Panc1 (cell line): ENCODE data around the gene TRIM62. TPM values are rescaled to one million over a fixed set of nuclear protein-coding genes. Genes with fewer than 3 reads are reported as not detected.

ENCODE experiments used
- ATAC-seq: fragments of 200-7000 bp; cut with Tn5 transposase; 2 replicates; pipeline ENCODE4 v1.9.1; 2020; ENCODE audit warnings: mild to moderate bottlenecking, moderate library complexity
- BruUV-seq: library from RNA; stranded (reverse); fragments of 400-500 nt; replicated peaks from 2 replicates; lab custom pipeline; 2021; lab: Mats Ljungman, UMichigan
- CTCF ChIA-PET: fragments of 300-600 bp; sonication (Branson Sonifier 250); formaldehyde crosslinking; loops from one replicate; lab custom pipeline; 2022; ENCODE audit warnings: antibody characterized with exemption; lab: Charles Lee
- POLR2A ChIA-PET: fragments of 300-600 bp; sonication (Branson Sonifier 250); formaldehyde crosslinking; loops from one replicate; lab custom pipeline; 2022; ENCODE audit warnings: antibody characterized with exemption; lab: Charles Lee
- DNase-seq: peaks from one replicate; pipeline ENCODE4 v3.0.0-alpha.2; 2010; ENCODE audit warnings: low read depth, low spot score
- H3K27ac ChIP-seq: 2 replicates; pipeline ENCODE4 v1.5.1; 2011; ENCODE audit warnings: mild to moderate bottlenecking, low read length, inconsistent platforms
- H3K27me3 ChIP-seq: fragments of 200-500 bp; sonication (Bioruptor generic); 2 replicates; pipeline ENCODE4 v1.6.0; 2014; ENCODE audit warnings: low read length, inconsistent platforms; ENCODE audit not compliant: control insufficient read depth, insufficient read depth
- H3K36me3 ChIP-seq: fragments of 200-500 bp; sonication (Bioruptor generic); 2 replicates; pipeline ENCODE4 v1.5.1; 2014; ENCODE audit warnings: inconsistent platforms, mild to moderate bottlenecking, low read length, moderate library complexity; ENCODE audit not compliant: control insufficient read depth, insufficient read depth
- H3K4me1 ChIP-seq: 2 replicates; pipeline ENCODE4 v1.5.1; 2011; ENCODE audit warnings: inconsistent platforms, mild to moderate bottlenecking, low read length, moderate library complexity; ENCODE audit not compliant: control insufficient read depth, insufficient read depth
- H3K4me3 ChIP-seq, 2 experiments: 2 replicates each; pipeline ENCODE4 v1.5.1; 2011 to 2012; ENCODE audit warnings: low read depth in 2 of 2, low read length in 2 of 2, mild to moderate bottlenecking in 2 of 2, inconsistent platforms in 1 of 2, moderate library complexity in 1 of 2
- H3K9me3 ChIP-seq: fragments of 200-500 bp; sonication (Bioruptor generic); 2 replicates; pipeline ENCODE4 v1.5.1; 2014; ENCODE audit warnings: low read depth, mild to moderate bottlenecking, inconsistent platforms, low read length, moderate library complexity; ENCODE audit not compliant: control insufficient read depth, insufficient read depth
- CTCF ChIP-seq: fragments of 450-650 bp; IDR thresholded peaks from 2 replicates; pipeline ENCODE4 v1.5.1; 2017; ENCODE audit warnings: mild to moderate bottlenecking
- POLR2AphosphoS5 ChIP-seq: IDR thresholded peaks from 2 replicates; pipeline ENCODE4 v1.6.1; 2012; ENCODE audit warnings: mild to moderate bottlenecking, low read depth, low read length, moderate library complexity
- REST ChIP-seq, 2 experiments: IDR thresholded peaks; 2 replicates each; pipeline ENCODE4 v1.6.1; 2011 to 2012; ENCODE audit warnings: low read depth in 2 of 2, control low read depth in 1 of 2, low read length in 1 of 2, mild to moderate bottlenecking in 1 of 2, moderate library complexity in 1 of 2; ENCODE audit not compliant: insufficient read depth in 1 of 2
- SIN3A ChIP-seq: IDR thresholded peaks from 2 replicates; pipeline ENCODE4 v1.6.1; 2012; ENCODE audit warnings: low read depth, mild to moderate bottlenecking, low read length, moderate library complexity, borderline replicate concordance; ENCODE audit not compliant: insufficient read depth
- TCF7L2 ChIP-seq: IDR thresholded peaks from 2 replicates; pipeline ENCODE4 v1.6.1; 2011; ENCODE audit warnings: mild to moderate bottlenecking, low read depth, low read length, inconsistent platforms
- in situ Hi-C: cut with HindIII; loops from 2 replicates; pipeline ENCODE4 v1.10.0; 2016; ENCODE audit warnings: low sequenced_read_pairs, low pct_unique_long_range_greater_than_20kb
- intact Hi-C: fragments of 100-400 bp; cut with micrococcal nuclease; formaldehyde crosslinking; loops from one replicate; pipeline ENCODE4 v1.10.0; 2022; ENCODE audit not compliant: unreplicated experiment
- total RNA-seq: library from RNA; stranded (reverse); gene quantifications from one replicate; pipeline ENCODE4 v1.2.1, GENCODE V29; 2021; ENCODE audit not compliant: unreplicated experiment

The TRIM62 gene
- total RNA-seq, 1 experiment from 2014 or later = 7.4 TPM

GRCh38 chr1:33120436-33121231, 61.2 kb downstream of the TRIM62 start:
- no peak overlapping the region for H3K4me3 ChIP-seq
- ChIA-PET CTCF (interaction anchor here (0.5 kb wide), 1 partner anchor 9 kb away, joined by 5 read pairs; no protein-coding TSS in a partner anchor), POLR2A (no interaction called here)
- no peaks in the 10 kb centered on the region for H3K9me3 ChIP-seq
- TF ChIP-seq TCF7L2 (no peak), CTCF (no peak), SIN3A (no peak), REST (IDR thresholded peaks at IDR 0.05; ENCODE audit: insufficient read depth in 1 of 2, low read depth in 2 of 2, low read length in 1 of 2) (no peak), POLR2AphosphoS5 (no peak)
- DNase-seq (no peak), ATAC-seq (peak; percentile 64; the same call in 1 of the 2 replicates)
- H3K27me3 ChIP-seq = no peaks in the 10 kb centered on the region
- in situ Hi-C loops = no loop called here
- H3K4me1 ChIP-seq = no peaks in the 10 kb centered on the region; the same call in 1 of the 2 replicates
- BruUV-seq = no TSS peak
- intact Hi-C loops = no loop called here
- no peaks in the 10 kb centered on the region for H3K36me3 ChIP-seq
- H3K27ac ChIP-seq = no peak overlapping the region

- peak; percentile 67 for ATAC-seq
- DNase-seq = no peak
- TF ChIP-seq REST (IDR thresholded peaks at IDR 0.05; ENCODE audit: insufficient read depth in 1 of 2, low read depth in 2 of 2, low read length in 1 of 2) = no peak
- TF ChIP-seq SIN3A = no peak
- TF ChIP-seq CTCF = no peak
- TF ChIP-seq POLR2AphosphoS5 = no peak
- TF ChIP-seq TCF7L2 = no peak
- H3K27ac ChIP-seq = no peak overlapping the region
- POLR2A ChIA-PET = no interaction called here
- no peaks in the 10 kb centered on the region; the same call in 1 of the 2 replicates for H3K4me1 ChIP-seq
- H3K27me3 ChIP-seq = no peaks in the 10 kb centered on the region
- no peak overlapping the region for H3K4me3 ChIP-seq
- in situ Hi-C loops (no loop called here), intact Hi-C loops (no loop called here)
- no peaks in the 10 kb centered on the region for H3K36me3 ChIP-seq
- no TSS peak for BruUV-seq
- H3K9me3 ChIP-seq = no peaks in the 10 kb centered on the region
- CTCF ChIA-PET = interaction anchor here (0.5 kb wide), 1 partner anchor 8 kb away, joined by 5 read pairs; no protein-coding TSS in a partner anchor
These were observed 62.2 kb downstream of the TRIM62 start for GRCh38 chr1:33119532-33120217.
